A673 (cell line): ENCODE measurements around the gene SEMA4G. TPM values are rescaled to one million over a fixed set of nuclear protein-coding genes. Genes with fewer than 3 reads are reported as not detected.

Source experiments
- BruUV-seq: library from RNA; stranded (reverse); fragments of 400-500 nt; replicated peaks from 2 replicates; lab custom pipeline; 2021; lab: Mats Ljungman, UMichigan
- CTCF ChIA-PET: fragments of 300-600 bp; sonication (Branson Sonifier 250); formaldehyde crosslinking; loops from one replicate; lab custom pipeline; 2022; ENCODE audit warnings: antibody characterized with exemption; lab: Charles Lee
- POLR2A ChIA-PET: fragments of 300-600 bp; sonication (Branson Sonifier 250); formaldehyde crosslinking; loops from one replicate; lab custom pipeline; 2022; ENCODE audit warnings: antibody characterized with exemption; ENCODE audit not compliant: low non-redundant PET; lab: Charles Lee
- DNase-seq: peaks from one replicate; pipeline ENCODE4 v3.0.0-alpha.2; 2015; ENCODE audit warnings: low spot score
- H3K27ac ChIP-seq: fragments of 200-600 bp; sonication (generic); 2 replicates; pipeline ENCODE4 v1.5.1; 2016; ENCODE audit warnings: mixed run types, low read depth, mild to moderate bottlenecking, mixed read lengths, antibody characterized with exemption, low read length; ENCODE audit not compliant: poor library complexity, severe bottlenecking
- H3K27me3 ChIP-seq: fragments of 200-600 bp; sonication (generic); replicated peaks from 2 replicates; pipeline ENCODE4 v1.6.1; 2017; ENCODE audit warnings: mixed run types, low read depth, mild to moderate bottlenecking, mixed read lengths, antibody characterized with exemption, low read length; ENCODE audit not compliant: insufficient read depth, poor library complexity
- H3K36me3 ChIP-seq: fragments of 200-600 bp; sonication (generic); 2 replicates; pipeline ENCODE4 v1.6.1; 2016; ENCODE audit warnings: mixed run types, mild to moderate bottlenecking, mixed read lengths, antibody characterized with exemption, low read length; ENCODE audit not compliant: insufficient read depth, poor library complexity, severe bottlenecking
- H3K4me1 ChIP-seq: fragments of 200-600 bp; sonication (generic); 2 replicates; pipeline ENCODE4 v1.6.1; 2017; ENCODE audit warnings: mixed run types, mild to moderate bottlenecking, mixed read lengths, antibody characterized with exemption, low read length; ENCODE audit not compliant: insufficient read depth, poor library complexity, severe bottlenecking
- H3K4me3 ChIP-seq: fragments of 200-600 bp; sonication (generic); 2 replicates; pipeline ENCODE4 v1.5.1; 2016; ENCODE audit warnings: low read depth, mixed run types, mild to moderate bottlenecking, mixed read lengths, low read length; ENCODE audit not compliant: poor library complexity, severe bottlenecking
- H3K9me3 ChIP-seq: fragments of 200-600 bp; sonication (generic); 2 replicates; pipeline ENCODE4 v1.6.1; 2016; ENCODE audit warnings: mixed run types, low read depth, mild to moderate bottlenecking, mixed read lengths, antibody characterized with exemption, low read length; ENCODE audit not compliant: poor library complexity, severe bottlenecking
- EZH2 ChIP-seq: fragments of 200-600 bp; sonication (generic); IDR thresholded peaks from 2 replicates; pipeline ENCODE4 v1.6.1; 2017; ENCODE audit warnings: borderline replicate concordance, low read depth, mild to moderate bottlenecking, mixed read lengths, antibody characterized with exemption, low read length; ENCODE audit not compliant: poor library complexity, severe bottlenecking
- intact Hi-C: fragments of 100-400 bp; cut with micrococcal nuclease; formaldehyde crosslinking; loops from one replicate; pipeline ENCODE4 v1.10.0; 2022; ENCODE audit not compliant: unreplicated experiment
- total RNA-seq: library from RNA; stranded (reverse); gene quantifications from 2 replicates; pipeline ENCODE4 v1.2.3, GENCODE V29; 2021
- TF ChIP-seq, protein P1 (sequence below): fragments of 300-800, 200-600 bp; sonication (generic); conservative IDR thresholded peaks from 2 replicates; pipeline ENCODE4 v1.5.1; 2017; ENCODE audit warnings: low read depth, mild to moderate bottlenecking, antibody characterized with exemption, low read length, moderate library complexity, mixed read lengths

Gene SEMA4G
- total RNA-seq, 1 experiment from 2014 or later: 6.1 TPM

DNA sequence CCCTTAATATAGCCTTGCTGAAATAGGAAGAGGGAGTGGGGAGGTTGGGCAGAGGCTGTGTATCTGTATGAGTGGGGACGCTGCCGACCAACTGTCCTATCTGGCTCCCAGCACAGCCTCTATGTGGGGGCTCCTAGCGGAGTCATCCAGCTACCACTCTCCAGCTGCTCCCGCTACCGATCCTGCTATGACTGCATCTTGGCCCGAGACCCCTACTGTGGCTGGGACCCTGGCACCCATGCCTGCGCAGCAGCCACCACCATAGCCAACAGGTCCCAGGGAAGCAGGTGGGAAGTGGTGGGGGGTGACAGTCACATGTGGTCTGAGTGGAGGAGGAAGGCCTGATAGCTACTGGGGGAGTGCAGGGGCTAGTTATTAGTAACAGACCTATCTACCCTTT is 11.4 kb downstream of the SEMA4G start:
- Histone ChIP-seq H3K27ac (no peak overlapping the region), H3K9me3 (no peaks in the 10 kb centered on the region), H3K4me3 (no peak overlapping the region), H3K27me3 (no peaks in the 10 kb centered on the region), H3K36me3 (peaks cover 10% of the 10 kb centered on the region), H3K4me1 (no peaks in the 10 kb centered on the region)
- TF ChIP-seq, protein P1, sequence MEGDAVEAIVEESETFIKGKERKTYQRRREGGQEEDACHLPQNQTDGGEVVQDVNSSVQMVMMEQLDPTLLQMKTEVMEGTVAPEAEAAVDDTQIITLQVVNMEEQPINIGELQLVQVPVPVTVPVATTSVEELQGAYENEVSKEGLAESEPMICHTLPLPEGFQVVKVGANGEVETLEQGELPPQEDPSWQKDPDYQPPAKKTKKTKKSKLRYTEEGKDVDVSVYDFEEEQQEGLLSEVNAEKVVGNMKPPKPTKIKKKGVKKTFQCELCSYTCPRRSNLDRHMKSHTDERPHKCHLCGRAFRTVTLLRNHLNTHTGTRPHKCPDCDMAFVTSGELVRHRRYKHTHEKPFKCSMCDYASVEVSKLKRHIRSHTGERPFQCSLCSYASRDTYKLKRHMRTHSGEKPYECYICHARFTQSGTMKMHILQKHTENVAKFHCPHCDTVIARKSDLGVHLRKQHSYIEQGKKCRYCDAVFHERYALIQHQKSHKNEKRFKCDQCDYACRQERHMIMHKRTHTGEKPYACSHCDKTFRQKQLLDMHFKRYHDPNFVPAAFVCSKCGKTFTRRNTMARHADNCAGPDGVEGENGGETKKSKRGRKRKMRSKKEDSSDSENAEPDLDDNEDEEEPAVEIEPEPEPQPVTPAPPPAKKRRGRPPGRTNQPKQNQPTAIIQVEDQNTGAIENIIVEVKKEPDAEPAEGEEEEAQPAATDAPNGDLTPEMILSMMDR: no peak
- no peak for TF ChIP-seq EZH2
- intact Hi-C loops: no loop called here
- BruUV-seq: no TSS peak
- POLR2A ChIA-PET: interaction anchor here (0.5 kb wide), 1 partner anchor 487 kb away, joined by 17 read pairs; no protein-coding TSS in a partner anchor
- DNase-seq: no peak
- CTCF ChIA-PET: no interaction called here

DNA sequence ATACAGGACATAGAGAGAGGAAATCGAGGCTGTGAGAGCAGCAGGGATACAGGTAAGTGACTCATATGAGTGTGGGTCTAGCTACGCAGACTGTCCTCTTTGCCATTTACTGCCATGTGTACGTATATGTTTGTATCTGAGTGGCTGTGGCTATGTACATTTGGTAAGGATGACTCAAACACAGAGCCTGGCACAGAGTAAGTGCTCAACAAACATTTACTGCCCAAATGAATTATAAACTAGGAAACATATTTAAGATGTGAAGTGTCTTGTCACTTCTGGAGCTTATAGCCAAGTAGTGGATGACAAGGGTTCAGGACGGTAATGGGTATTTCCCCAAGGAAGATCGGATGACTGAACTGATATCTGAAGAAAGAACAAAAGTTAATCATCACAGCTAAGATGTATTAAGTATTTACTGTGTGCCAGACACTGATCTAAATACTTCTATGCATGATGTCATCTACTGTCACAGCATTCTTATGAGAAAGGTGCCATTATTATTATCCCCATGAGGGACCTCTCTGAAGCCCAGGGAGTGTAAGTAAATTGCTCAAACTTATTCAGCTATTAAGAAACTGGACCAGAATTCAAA is 12.0 kb downstream of the SEMA4G start:
- TF ChIP-seq, protein P1: no peak
- no peak for TF ChIP-seq EZH2
- H3K27me3 ChIP-seq: no peaks in the 10 kb centered on the region
- ChIA-PET POLR2A (no interaction called here), CTCF (no interaction called here)
- no TSS peak for BruUV-seq
- intact Hi-C loops: no loop called here
- no peak overlapping the region for H3K27ac ChIP-seq
- no peak for DNase-seq
- no peaks in the 10 kb centered on the region for H3K9me3 ChIP-seq
- peaks cover 11% of the 10 kb centered on the region for H3K36me3 ChIP-seq
- H3K4me1 ChIP-seq: peaks cover 5% of the 10 kb centered on the region
- H3K4me3 ChIP-seq: no peak overlapping the region

DNA sequence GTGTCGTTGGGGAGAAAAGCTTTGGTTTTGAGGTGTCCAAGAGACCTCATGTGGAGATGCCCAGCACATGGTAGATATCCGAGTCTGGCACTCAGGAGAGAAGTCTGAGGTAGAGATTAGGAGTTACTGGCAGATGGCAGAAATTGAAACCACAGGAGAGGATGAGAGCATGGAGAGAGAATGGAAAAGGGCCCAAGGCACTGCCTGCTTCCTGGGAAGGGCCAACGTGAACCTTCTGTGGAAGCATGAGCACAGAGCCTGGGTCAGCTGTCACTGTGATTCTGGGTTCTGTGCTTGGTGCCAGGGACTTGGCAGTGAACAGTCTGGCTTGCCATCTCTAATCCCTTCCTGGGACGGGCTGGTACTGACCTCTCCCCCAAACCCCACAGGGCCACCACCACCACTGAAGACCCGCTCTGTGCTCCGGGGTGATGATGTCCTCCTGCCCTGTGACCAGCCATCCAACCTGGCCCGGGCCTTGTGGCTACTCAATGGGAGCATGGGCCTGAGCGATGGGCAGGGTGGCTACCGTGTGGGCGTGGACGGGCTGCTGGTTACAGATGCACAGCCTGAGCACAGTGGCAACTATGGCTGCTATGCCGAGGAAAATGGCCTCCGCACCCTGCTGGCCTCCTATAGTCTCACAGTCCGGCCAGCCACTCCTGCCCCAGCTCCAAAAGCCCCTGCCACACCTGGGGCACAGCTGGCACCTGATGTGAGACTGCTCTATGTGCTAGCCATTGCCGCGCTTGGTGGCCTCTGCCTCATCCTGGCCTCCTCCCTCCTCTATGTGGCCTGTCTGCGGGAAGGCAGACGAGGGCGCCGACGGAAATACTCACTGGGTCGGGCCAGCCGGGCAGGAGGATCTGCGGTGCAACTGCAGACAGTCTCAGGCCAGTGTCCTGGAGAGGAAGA is 13.9 kb downstream of the SEMA4G start:
- no TSS peak for BruUV-seq
- POLR2A ChIA-PET: no interaction called here
- H3K27me3 ChIP-seq: no peaks in the 10 kb centered on the region

More for the DNA sequence above, 13.9 kb downstream of the SEMA4G start:
- Histone ChIP-seq H3K4me1 (peaks cover 11% of the 10 kb centered on the region), H3K9me3 (no peaks in the 10 kb centered on the region), H3K36me3 (peaks cover 11% of the 10 kb centered on the region), H3K27ac (no peak overlapping the region), H3K4me3 (no peak overlapping the region)
- no peak for DNase-seq
- TF ChIP-seq, protein P1: no peak
- no peak for TF ChIP-seq EZH2
- CTCF ChIA-PET: no interaction called here
- intact Hi-C loops: no loop called here
